Neutrophil (primary cell): ENCODE measurements around the gene ZNF358.

ENCODE experiments used
- H3K27ac ChIP-seq: fragments of 200-600 bp; sonication (generic); 2 replicates; pipeline ENCODE4 v1.5.1; 2016; ENCODE audit warnings: mild to moderate bottlenecking, moderate library complexity
- H3K27me3 ChIP-seq: fragments of 200-600 bp; sonication (generic); 2 replicates; pipeline ENCODE4 v1.6.0; 2016; ENCODE audit warnings: mild to moderate bottlenecking
- H3K36me3 ChIP-seq: fragments of 200-600 bp; sonication (generic); 2 replicates; pipeline ENCODE4 v1.5.1; 2017
- H3K4me1 ChIP-seq, 2 experiments: fragments of 200-600 bp in 1 of 2; sonication (generic) in 1 of 2; 1 replicate in 1 of 2; 2 replicates in 1 of 2; pipeline versions ENCODE4 v1.5.1 to v1.6.1; 2013 to 2016; ENCODE audit warnings: low read depth in 1 of 2, low read length in 1 of 2, mild to moderate bottlenecking in 1 of 2, moderate library complexity in 1 of 2; ENCODE audit not compliant: control insufficient read depth in 1 of 2, insufficient read depth in 1 of 2
- H3K4me3 ChIP-seq, 2 experiments: fragments of 200-600 bp in 1 of 2; sonication (generic) in 1 of 2; 1 replicate in 1 of 2; 2 replicates in 1 of 2; pipeline ENCODE4 v1.5.1; 2013 to 2016; ENCODE audit warnings: low read depth in 1 of 2, low read length in 1 of 2, mild to moderate bottlenecking in 1 of 2, moderate library complexity in 1 of 2
- H3K9me3 ChIP-seq: fragments of 200-600 bp; sonication (generic); 2 replicates; pipeline ENCODE4 v1.5.1; 2016
- CTCF ChIP-seq: fragments of 200-600 bp; sonication (generic); IDR thresholded peaks from 2 replicates; pipeline ENCODE4 v1.5.1; 2016; ENCODE audit warnings: antibody characterized with exemption

Gene ZNF358

GRCh38 chr19:7550169-7550770 lies 34.4 kb downstream of the ZNF358 start:
- peaks cover 47% of the 10 kb centered on the region for H3K36me3 ChIP-seq
- TF ChIP-seq CTCF, result no peak
- H3K27me3 ChIP-seq, result no peaks in the 10 kb centered on the region
- no peak overlapping the region for H3K4me3 ChIP-seq
- H3K4me1 ChIP-seq, result peaks cover 15 to 17% of the 10 kb centered on the region in 2 experiments
- no peaks in the 10 kb centered on the region for H3K9me3 ChIP-seq
- no peak overlapping the region for H3K27ac ChIP-seq

- no peaks in the 10 kb centered on the region for H3K27me3 ChIP-seq
- peaks cover 56% of the 10 kb centered on the region for H3K36me3 ChIP-seq
- no peaks in the 10 kb centered on the region for H3K9me3 ChIP-seq
- peaks cover 6 to 8% of the 10 kb centered on the region in 2 experiments for H3K4me1 ChIP-seq
- H3K27ac ChIP-seq, result no peak overlapping the region
- no peak for TF ChIP-seq CTCF
- H3K4me3 ChIP-seq, result no peak overlapping the region
These were observed 35.3 kb downstream of the ZNF358 start for GRCh38 chr19:7550987-7551761.

- no peaks in the 10 kb centered on the region for H3K9me3 ChIP-seq
- no peak overlapping the region for H3K4me3 ChIP-seq
- peaks cover 72% of the 10 kb centered on the region for H3K36me3 ChIP-seq
- TF ChIP-seq CTCF, result no peak
- no peaks in the 10 kb centered on the region for H3K4me1 ChIP-seq
- no peak overlapping the region for H3K27ac ChIP-seq
- no peaks in the 10 kb centered on the region for H3K27me3 ChIP-seq
These were observed 36.9 kb downstream of the ZNF358 start for GRCh38 chr19:7552781-7553180.

GRCh38 chr19:7554565-7554964 lies 38.7 kb downstream of the ZNF358 start:
- H3K4me1 ChIP-seq, result no peaks in the 10 kb centered on the region
- H3K4me3 ChIP-seq, result no peak overlapping the region
- peaks cover 90% of the 10 kb centered on the region for H3K36me3 ChIP-seq
- no peaks in the 10 kb centered on the region for H3K27me3 ChIP-seq
- H3K9me3 ChIP-seq, result no peaks in the 10 kb centered on the region
- no peak overlapping the region for H3K27ac ChIP-seq
- no peak for TF ChIP-seq CTCF

GRCh38 chr19:7554990-7555864 lies 39.3 kb downstream of the ZNF358 start:
- no peaks in the 10 kb centered on the region for H3K4me1 ChIP-seq
- H3K4me3 ChIP-seq, result no peak overlapping the region
- H3K36me3 ChIP-seq, result peaks cover 89% of the 10 kb centered on the region

More at GRCh38 chr19:7554990-7555864, 39.3 kb downstream of the ZNF358 start:
- Histone ChIP-seq H3K9me3 (no peaks in the 10 kb centered on the region), H3K27me3 (no peaks in the 10 kb centered on the region), H3K27ac (no peak overlapping the region)
- TF ChIP-seq CTCF, result no peak
